Mucosa of rectum (tissue), 2 donors: ENCODE measurements around the gene TRMT112.
"Not testable (repeated sequence)": the region's sequence is repeated elsewhere in the genome, so short reads cannot be mapped to it uniquely, and the experiment has no call there.

Experiments
- H3K27ac ChIP-seq, 2 donors: one replicate each; pipeline ENCODE4 v1.7.0; 2013; ENCODE audit warnings: inconsistent platforms in 2 of 2, low read depth in 2 of 2, low read length in 2 of 2
- H3K27me3 ChIP-seq, 2 donors: one replicate each; pipeline ENCODE4 v1.7.0; 2013; ENCODE audit warnings: low read length in 2 of 2; ENCODE audit not compliant: control insufficient read depth in 2 of 2, insufficient read depth in 2 of 2
- H3K36me3 ChIP-seq, 2 donors: one replicate each; pipeline ENCODE4 v1.7.0; 2013; ENCODE audit warnings: low read length in 2 of 2; ENCODE audit not compliant: control insufficient read depth in 2 of 2, insufficient read depth in 2 of 2
- H3K4me1 ChIP-seq, 2 donors: one replicate each; pipeline ENCODE4 v1.7.0; 2013; ENCODE audit warnings: low read length in 2 of 2, mild to moderate bottlenecking in 1 of 2; ENCODE audit not compliant: control insufficient read depth in 2 of 2, insufficient read depth in 2 of 2
- H3K4me3 ChIP-seq, 2 donors: one replicate each; pipeline ENCODE4 v1.7.0; 2013; ENCODE audit warnings: low read length in 2 of 2
- H3K9ac ChIP-seq, 2 donors: one replicate each; pipeline ENCODE4 v1.7.0; 2013; ENCODE audit warnings: low read length in 2 of 2, low read depth in 1 of 2, mild to moderate bottlenecking in 1 of 2
- H3K9me3 ChIP-seq, 2 donors: one replicate each; pipeline ENCODE4 v1.7.0; 2013; ENCODE audit warnings: low read length in 2 of 2; ENCODE audit not compliant: control insufficient read depth in 2 of 2
- donor health status: healthy.
- donor health status: Normal muscosa, but diverticular disease.

The TRMT112 gene

GRCh38 chr11:64318766-64319761 is 1.7 kb upstream of the TRMT112 start:
- peak overlapping the region; percentile 78 to 96 for H3K4me3 ChIP-seq
- peak overlapping the region; percentile 88 to 99 for H3K9ac ChIP-seq
- no peaks in the 10 kb centered on the region for H3K27me3 ChIP-seq
- H3K4me1 ChIP-seq, result peaks cover 45 to 53% of the 10 kb centered on the region in 2 donors
- peak overlapping the region; percentile 98 to 100 for H3K27ac ChIP-seq
- H3K36me3 ChIP-seq, result peaks cover 30 to 36% of the 10 kb centered on the region in 2 donors
- H3K9me3 ChIP-seq, result no peaks in the 10 kb centered on the region

GRCh38 chr11:64317961-64318765 is 804 bp upstream of the TRMT112 start, which contains the start of gene PRDX5:
Gene PRDX5, plus strand, starts transcription at chr11:64318121. Its CDS starts 95 bp downstream, at chr11:64318216.
- peaks cover 34 to 36% of the 10 kb centered on the region in 2 donors for H3K36me3 ChIP-seq
- H3K27me3 ChIP-seq, result no peaks in the 10 kb centered on the region
- H3K9me3 ChIP-seq, result no peaks in the 10 kb centered on the region
- H3K27ac ChIP-seq, result peak within 1 kb of the TSS; percentile 98 to 100
- peak within 1 kb of the TSS; percentile 78 to 96 for H3K4me3 ChIP-seq
- peaks cover 42 to 53% of the 10 kb centered on the region in 2 donors for H3K4me1 ChIP-seq
- H3K9ac ChIP-seq, result peak within 1 kb of the TSS; percentile 88 to 99

DNA sequence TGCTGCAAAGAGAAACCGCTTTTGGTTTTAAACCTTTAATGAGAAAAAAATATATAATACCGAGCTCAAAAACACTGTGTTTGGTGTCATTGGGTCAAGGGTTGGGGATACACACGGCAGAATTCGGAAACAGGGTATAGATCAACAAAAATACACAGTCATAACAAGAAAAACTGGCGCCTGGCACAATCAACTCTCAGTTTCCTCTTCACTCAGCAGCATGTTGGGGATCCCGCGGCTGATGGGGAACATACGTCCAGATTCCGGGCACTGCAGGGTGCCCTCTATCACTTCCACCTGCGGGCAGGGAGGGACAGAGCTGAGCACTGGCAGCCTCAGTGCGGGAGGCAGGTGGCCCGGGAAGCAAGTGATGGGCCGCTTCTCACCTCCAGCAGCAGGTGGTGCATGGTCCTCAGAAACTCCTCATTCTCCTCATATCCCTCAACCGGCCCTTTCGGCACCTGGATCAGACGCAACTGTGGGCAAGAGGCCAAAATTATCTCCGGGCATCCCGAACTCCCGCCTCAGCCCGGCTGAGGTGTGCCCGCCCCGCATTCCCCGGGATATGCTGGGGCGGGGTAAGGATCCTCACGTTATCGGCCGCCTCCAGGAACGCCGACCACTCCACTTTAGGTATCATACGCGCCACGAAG is 561 bp downstream of the TRMT112 start:
- no peaks in the 10 kb centered on the region for H3K9me3 ChIP-seq
- H3K9ac ChIP-seq, result peak overlapping the region; percentile 88 to 99
- H3K27me3 ChIP-seq, result no peaks in the 10 kb centered on the region
- peaks cover 31 to 43% of the 10 kb centered on the region in 2 donors for H3K4me1 ChIP-seq
- H3K4me3 ChIP-seq, result peak overlapping the region; percentile 78 to 96
- H3K36me3 ChIP-seq, result peaks cover 34 to 35% of the 10 kb centered on the region in 2 donors
- peak overlapping the region; percentile 98 to 100 for H3K27ac ChIP-seq

GRCh38 chr11:64315667-64316526 is 1.5 kb downstream of the TRMT112 start:
- not testable (repeated sequence) for H3K27me3 ChIP-seq, H3K4me3 ChIP-seq, H3K9me3 ChIP-seq, H3K9ac ChIP-seq
- Histone ChIP-seq H3K4me1 (peaks cover 25 to 34% of the 10 kb centered on the region in 2 donors), H3K27ac (peak overlapping the region in 1 of 2 donors; percentile 9), H3K36me3 (peaks cover 35 to 36% of the 10 kb centered on the region in 2 donors)

- Histone ChIP-seq H3K27me3 (no peaks in the 10 kb centered on the region), H3K9ac (no peak overlapping the region), H3K9me3 (no peaks in the 10 kb centered on the region), H3K27ac (no peak overlapping the region), H3K36me3 (peaks cover 35 to 39% of the 10 kb centered on the region in 2 donors), H3K4me1 (peaks cover 21 to 26% of the 10 kb centered on the region in 2 donors), H3K4me3 (no peak overlapping the region)
These were observed 2.4 kb downstream of the TRMT112 start for GRCh38 chr11:64314805-64315561.

GRCh38 chr11:64314146-64314804 is 3.1 kb downstream of the TRMT112 start:
- Histone ChIP-seq H3K36me3 (peaks cover 35 to 39% of the 10 kb centered on the region in 2 donors), H3K27ac (peak overlapping the region in 1 of 2 donors; percentile 28), H3K4me3 (no peak overlapping the region), H3K9ac (no peak overlapping the region), H3K27me3 (no peaks in the 10 kb centered on the region), H3K4me1 (peaks cover 15 to 20% of the 10 kb centered on the region in 2 donors), H3K9me3 (no peaks in the 10 kb centered on the region)

- Histone ChIP-seq H3K9ac (no peak overlapping the region), H3K36me3 (peaks cover 35 to 39% of the 10 kb centered on the region in 2 donors), H3K9me3 (no peaks in the 10 kb centered on the region), H3K27me3 (no peaks in the 10 kb centered on the region), H3K4me3 (peak overlapping the region in 1 of 2 donors; percentile 13), H3K27ac (peak overlapping the region in 1 of 2 donors; percentile 28), H3K4me1 (peaks cover 10 to 15% of the 10 kb centered on the region in 2 donors)
These were observed 3.7 kb downstream of the TRMT112 start for GRCh38 chr11:64313491-64314145.

DNA sequence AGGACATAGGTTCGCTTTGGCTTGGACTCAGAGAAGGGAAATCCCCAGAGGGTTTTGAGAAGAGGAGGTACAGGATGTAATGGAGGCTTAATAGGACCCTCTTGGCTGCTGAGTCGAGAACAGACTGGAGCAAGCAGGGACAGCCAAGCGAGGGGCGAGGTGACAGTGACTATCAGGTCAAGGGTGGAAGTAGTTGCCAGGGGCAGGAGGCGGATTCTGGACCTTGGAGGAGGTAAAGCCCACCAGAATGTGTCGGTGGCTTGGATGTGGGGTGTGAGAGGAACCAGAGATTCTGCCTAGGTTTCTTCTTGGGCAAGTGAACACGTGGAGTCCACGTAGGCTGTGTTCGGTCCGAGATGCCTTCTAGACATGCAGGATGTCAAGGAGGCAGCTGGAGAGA is 4.4 kb downstream of the TRMT112 start:
- no peaks in the 10 kb centered on the region for H3K27me3 ChIP-seq
- no peaks in the 10 kb centered on the region for H3K9me3 ChIP-seq
- peak overlapping the region in 1 of 2 donors; percentile 28 for H3K27ac ChIP-seq
- H3K4me3 ChIP-seq, result no peak overlapping the region
- peaks cover 35 to 41% of the 10 kb centered on the region in 2 donors for H3K36me3 ChIP-seq
- H3K9ac ChIP-seq, result peak overlapping the region in 1 of 2 donors; percentile 24
- H3K4me1 ChIP-seq, result peaks cover 10 to 15% of the 10 kb centered on the region in 2 donors
